Trophoblast cell (in vitro differentiated cells and primary cell): ENCODE data around the gene CCDC92.

Source experiments
- DNase-seq, 2 donors: peaks; one replicate each; pipeline ENCODE4 v3.0.0-alpha.2; 2016
- H2AFZ ChIP-seq: 2 replicates; pipeline ENCODE4 v1.6.1; 2013; ENCODE audit warnings: low read length, moderate library complexity, mild to moderate bottlenecking; ENCODE audit not compliant: insufficient read depth, poor library complexity
- H2AK5ac ChIP-seq: 2 replicates; pipeline ENCODE4 v1.6.1; 2013; ENCODE audit warnings: mild to moderate bottlenecking, low read length
- H2BK120ac ChIP-seq: 2 replicates; pipeline ENCODE4 v1.6.1; 2013; ENCODE audit warnings: low read length, mild to moderate bottlenecking, moderate library complexity; ENCODE audit not compliant: insufficient read depth, poor library complexity
- H2BK12ac ChIP-seq: 2 replicates; pipeline ENCODE4 v1.6.1; 2013; ENCODE audit warnings: mild to moderate bottlenecking, low read length, moderate library complexity
- H2BK5ac ChIP-seq: 2 replicates; pipeline ENCODE4 v1.6.1; 2013; ENCODE audit warnings: low read length, low read depth, moderate library complexity, mild to moderate bottlenecking; ENCODE audit not compliant: poor library complexity
- H3K14ac ChIP-seq: 2 replicates; pipeline ENCODE4 v1.6.1; 2013; ENCODE audit warnings: mild to moderate bottlenecking, low read length
- H3K18ac ChIP-seq: 2 replicates; pipeline ENCODE4 v1.6.1; 2013; ENCODE audit warnings: mild to moderate bottlenecking, low read length
- H3K23ac ChIP-seq: 2 replicates; pipeline ENCODE4 v1.6.1; 2013; ENCODE audit warnings: low read length
- H3K27ac ChIP-seq: 2 replicates; pipeline ENCODE4 v1.5.1; 2013; ENCODE audit warnings: low read depth, mild to moderate bottlenecking, inconsistent platforms, low read length, moderate library complexity
- H3K27me3 ChIP-seq: 2 replicates; pipeline ENCODE4 v1.6.1; 2013; ENCODE audit warnings: inconsistent platforms, mild to moderate bottlenecking, low read length, moderate library complexity; ENCODE audit not compliant: insufficient read depth
- H3K36me3 ChIP-seq, 2 experiments: 1 replicate in 1 of 2; 2 replicates in 1 of 2; pipeline ENCODE4 v1.6.1; 2013; ENCODE audit warnings: low read length in 2 of 2, mild to moderate bottlenecking in 2 of 2, moderate library complexity in 1 of 2; ENCODE audit not compliant: insufficient read depth in 2 of 2, control insufficient read depth in 1 of 2
- H3K4ac ChIP-seq: 2 replicates; pipeline ENCODE4 v1.6.1; 2013; ENCODE audit warnings: low read depth, mild to moderate bottlenecking, low read length, moderate library complexity
- H3K4me1 ChIP-seq, 2 experiments: 1 replicate in 1 of 2; 2 replicates in 1 of 2; pipeline ENCODE4 v1.6.1; 2013; ENCODE audit warnings: low read length in 2 of 2, mild to moderate bottlenecking in 2 of 2, moderate library complexity in 1 of 2; ENCODE audit not compliant: insufficient read depth in 2 of 2, control insufficient read depth in 1 of 2
- H3K4me2 ChIP-seq: 2 replicates; pipeline ENCODE4 v1.6.1; 2013; ENCODE audit warnings: inconsistent platforms, mild to moderate bottlenecking, low read length, moderate library complexity
- H3K4me3 ChIP-seq: 2 replicates; pipeline ENCODE4 v1.5.1; 2013; ENCODE audit warnings: mild to moderate bottlenecking, low read depth, low read length, inconsistent platforms
- H3K79me1 ChIP-seq: one replicate; pipeline ENCODE4 v1.6.1; 2013; ENCODE audit warnings: low read length
- H3K79me2 ChIP-seq: 2 replicates; pipeline ENCODE4 v1.6.1; 2013; ENCODE audit warnings: low read length, mild to moderate bottlenecking; ENCODE audit not compliant: control insufficient read depth, insufficient read depth, poor library complexity
- H3K9ac ChIP-seq: 2 replicates; pipeline ENCODE4 v1.6.1; 2013; ENCODE audit warnings: mild to moderate bottlenecking, low read length
- H3K9me3 ChIP-seq: 2 replicates; pipeline ENCODE4 v1.6.1; 2013; ENCODE audit warnings: low read depth, mild to moderate bottlenecking, control low read depth, inconsistent platforms, low read length; ENCODE audit not compliant: insufficient read depth
- H4K12ac ChIP-seq: 2 replicates; pipeline ENCODE4 v1.6.1; 2013; ENCODE audit warnings: low read depth, mild to moderate bottlenecking, low read length, moderate library complexity
- H4K8ac ChIP-seq: 2 replicates; pipeline ENCODE4 v1.6.1; 2013; ENCODE audit warnings: low read depth, mild to moderate bottlenecking, low read length, moderate library complexity
- H4K91ac ChIP-seq: one replicate; pipeline ENCODE4 v1.6.1; 2013; ENCODE audit warnings: low read depth, mild to moderate bottlenecking, low read length, moderate library complexity
- WGBS: extraction: QIAGEN DNeasy Blood & Tissue Kit; methylation state at CpG from one replicate; pipeline ENCODE4 v1.1.7; 2013; ENCODE audit warnings: missing lambda C conversion rate; ENCODE audit not compliant: insufficient read length, insufficient coverage; ENCODE audit errors: extremely low coverage; 5-methylcytosine and 5-hydroxymethylcytosine counted together

Gene CCDC92

GRCh38 chr12:123892180-123892559, 80.5 kb downstream of the CCDC92 start:
- no peaks in the 10 kb centered on the region for H3K79me1 ChIP-seq
- no peak overlapping the region for H2BK12ac ChIP-seq

GRCh38 chr12:123891516-123892179, 81.0 kb downstream of the CCDC92 start:
- Histone ChIP-seq H3K4me3 (no peak overlapping the region), H4K12ac (no peak overlapping the region), H3K9ac (no peak overlapping the region), H3K4me1 (no peaks in the 10 kb centered on the region), H3K79me1 (no peaks in the 10 kb centered on the region), H3K36me3 (no peaks in the 10 kb centered on the region), H2BK12ac (no peak overlapping the region), H3K4ac (no peak overlapping the region), H3K27me3 (no peaks in the 10 kb centered on the region), H2BK5ac (no peak overlapping the region), H2AFZ (no peak overlapping the region), H2BK120ac (no peak overlapping the region), H3K18ac (no peak overlapping the region), H3K14ac (no peak overlapping the region), H3K27ac (no peak overlapping the region), H3K9me3 (no peaks in the 10 kb centered on the region), H3K23ac (no peak overlapping the region), H4K91ac (no peak overlapping the region), H4K8ac (no peak overlapping the region), H3K79me2 (no peaks in the 10 kb centered on the region), H3K4me2 (no peak overlapping the region), H2AK5ac (no peak overlapping the region)
- DNase-seq = no peak
- WGBS = no CpG with 5 or more reads among the region's 15 CpGs

More at GRCh38 chr12:123892180-123892559, 80.5 kb downstream of the CCDC92 start:
- no peak overlapping the region for H2BK120ac ChIP-seq
- H3K4me3 ChIP-seq = no peak overlapping the region
- WGBS = no CpG with 5 or more reads among the region's 9 CpGs
- H3K79me2 ChIP-seq = no peaks in the 10 kb centered on the region
- H3K4me1 ChIP-seq = no peaks in the 10 kb centered on the region
- H3K4ac ChIP-seq = no peak overlapping the region
- H3K36me3 ChIP-seq = no peaks in the 10 kb centered on the region
- no peak overlapping the region for H3K14ac ChIP-seq
- no peak overlapping the region for H2AK5ac ChIP-seq
- H2AFZ ChIP-seq = no peak overlapping the region
- no peak overlapping the region for H4K91ac ChIP-seq
- H3K23ac ChIP-seq = no peak overlapping the region
- H4K8ac ChIP-seq = no peak overlapping the region
- H3K9ac ChIP-seq = no peak overlapping the region
- no peak for DNase-seq
- no peak overlapping the region for H3K4me2 ChIP-seq
- H2BK5ac ChIP-seq = no peak overlapping the region
- no peaks in the 10 kb centered on the region for H3K27me3 ChIP-seq
- H3K18ac ChIP-seq = no peak overlapping the region
- no peak overlapping the region for H4K12ac ChIP-seq
- H3K9me3 ChIP-seq = no peaks in the 10 kb centered on the region
- H3K27ac ChIP-seq = no peak overlapping the region

GRCh38 chr12:123891011-123891410, 81.6 kb downstream of the CCDC92 start:
- WGBS = no CpG with 5 or more reads among the region's 7 CpGs
- H3K18ac ChIP-seq = no peak overlapping the region
- H3K4me3 ChIP-seq = no peak overlapping the region

GRCh38 chr12:123890536-123890902, 82.1 kb downstream of the CCDC92 start:
- no peaks in the 10 kb centered on the region for H3K79me1 ChIP-seq
- no peak overlapping the region for H3K4me2 ChIP-seq
- no peaks in the 10 kb centered on the region for H3K4me1 ChIP-seq
- peaks cover 4% of the 10 kb centered on the region for H3K9me3 ChIP-seq
- H3K18ac ChIP-seq = no peak overlapping the region
- no peaks in the 10 kb centered on the region for H3K27me3 ChIP-seq
- H2BK5ac ChIP-seq = no peak overlapping the region
- no peak for DNase-seq
- H3K79me2 ChIP-seq = no peaks in the 10 kb centered on the region
- no peaks in the 10 kb centered on the region for H3K36me3 ChIP-seq
- H2BK120ac ChIP-seq = no peak overlapping the region
- H3K23ac ChIP-seq = no peak overlapping the region
- no peak overlapping the region for H3K4ac ChIP-seq
- WGBS = no CpG with 5 or more reads among the region's 10 CpGs
- H4K8ac ChIP-seq = no peak overlapping the region
- no peak overlapping the region for H3K27ac ChIP-seq
- no peak overlapping the region for H4K91ac ChIP-seq
- no peak overlapping the region for H2BK12ac ChIP-seq
- H3K14ac ChIP-seq = no peak overlapping the region
- no peak overlapping the region for H2AFZ ChIP-seq
- H3K4me3 ChIP-seq = no peak overlapping the region
- no peak overlapping the region for H2AK5ac ChIP-seq
- no peak overlapping the region for H4K12ac ChIP-seq
- H3K9ac ChIP-seq = no peak overlapping the region

More at GRCh38 chr12:123891011-123891410, 81.6 kb downstream of the CCDC92 start:
- H3K9me3 ChIP-seq = peaks cover 4% of the 10 kb centered on the region
- no peak overlapping the region for H3K9ac ChIP-seq
- no peak overlapping the region for H3K14ac ChIP-seq
- H2BK120ac ChIP-seq = no peak overlapping the region
- H3K27me3 ChIP-seq = no peaks in the 10 kb centered on the region
- no peak for DNase-seq
- H3K23ac ChIP-seq = no peak overlapping the region
- no peak overlapping the region for H2AK5ac ChIP-seq
- no peaks in the 10 kb centered on the region for H3K4me1 ChIP-seq
- H4K91ac ChIP-seq = no peak overlapping the region
- H3K79me1 ChIP-seq = no peaks in the 10 kb centered on the region
- no peak overlapping the region for H4K8ac ChIP-seq
- H2BK12ac ChIP-seq = no peak overlapping the region
- H3K27ac ChIP-seq = no peak overlapping the region
- no peak overlapping the region for H2AFZ ChIP-seq
- no peak overlapping the region for H3K4me2 ChIP-seq
- no peaks in the 10 kb centered on the region for H3K36me3 ChIP-seq
- H3K4ac ChIP-seq = no peak overlapping the region
- no peak overlapping the region for H2BK5ac ChIP-seq
- no peaks in the 10 kb centered on the region for H3K79me2 ChIP-seq
- H4K12ac ChIP-seq = no peak overlapping the region
